DOHH2 (cell line): ENCODE measurements around the gene ABHD12B.

Experiments
- H3F3A ChIP-seq: fragments of 200-600 bp; sonication (generic), shearing (Covaris generic); 2 replicates; pipeline ENCODE4 v1.6.0; 2016; ENCODE audit warnings: antibody characterized with exemption, mild to moderate bottlenecking; ENCODE audit not compliant: control insufficient read depth, insufficient read depth
- H3K27ac ChIP-seq: fragments of 200-600 bp; sonication (generic); 2 replicates; pipeline ENCODE4 v1.5.1; 2014; ENCODE audit warnings: low read depth, mild to moderate bottlenecking, low read length, moderate library complexity
- H3K27me3 ChIP-seq: fragments of 200-600 bp; sonication (generic); 2 replicates; pipeline ENCODE4 v1.6.1; 2014; ENCODE audit warnings: mild to moderate bottlenecking, low read length, mixed read lengths; ENCODE audit not compliant: control insufficient read depth
- H3K36me3 ChIP-seq: fragments of 200-600 bp; sonication (generic); 2 replicates; pipeline ENCODE4 v1.6.1; 2014; ENCODE audit warnings: mild to moderate bottlenecking, low read length, moderate library complexity, mixed read lengths; ENCODE audit not compliant: control insufficient read depth
- H3K4me1 ChIP-seq: fragments of 200-600 bp; sonication (generic); 2 replicates; pipeline ENCODE4 v1.6.1; 2014; ENCODE audit warnings: mild to moderate bottlenecking, low read length, mixed read lengths; ENCODE audit not compliant: control insufficient read depth
- H3K4me2 ChIP-seq: fragments of 200-600 bp; sonication (generic); 2 replicates; pipeline ENCODE4 v1.6.0; 2014; ENCODE audit warnings: mild to moderate bottlenecking, low read length, moderate library complexity
- H3K4me3 ChIP-seq: fragments of 200-600 bp; sonication (generic); 2 replicates; pipeline ENCODE4 v1.5.1; 2014; ENCODE audit warnings: mild to moderate bottlenecking, low read length, mixed read lengths
- H3K79me2 ChIP-seq: fragments of 200-600 bp; sonication (generic); 2 replicates; pipeline ENCODE4 v1.6.1; 2014; ENCODE audit warnings: mild to moderate bottlenecking, low read length, mixed read lengths; ENCODE audit not compliant: control insufficient read depth
- H3K9me2 ChIP-seq: fragments of 200-600 bp; sonication (generic); replicated peaks from 2 replicates; pipeline ENCODE4 v1.6.1; 2014; ENCODE audit warnings: mild to moderate bottlenecking, low read length, mixed read lengths; ENCODE audit not compliant: control insufficient read depth
- H3K9me3 ChIP-seq: fragments of 200-600 bp; sonication (generic); 2 replicates; pipeline ENCODE4 v1.6.1; 2014; ENCODE audit warnings: antibody characterized with exemption, low read length, mixed read lengths; ENCODE audit not compliant: control insufficient read depth, insufficient read depth
- H4K20me1 ChIP-seq: fragments of 200-600 bp; sonication (generic); 2 replicates; pipeline ENCODE4 v1.6.0; 2014; ENCODE audit warnings: low read depth, mild to moderate bottlenecking, antibody characterized with exemption, low read length, moderate library complexity; ENCODE audit not compliant: control insufficient read depth, insufficient read depth
- CTCF ChIP-seq: fragments of 200-600 bp; sonication (generic); IDR thresholded peaks from one replicate; pipeline ENCODE4 v1.5.1; 2014; ENCODE audit warnings: antibody characterized with exemption, mild to moderate bottlenecking, low read depth, low read length; ENCODE audit not compliant: poor library complexity, severe bottlenecking
- EZH2phosphoT487 ChIP-seq: fragments of 200-600 bp; sonication (generic); IDR thresholded peaks from 2 replicates; pipeline ENCODE4 v1.6.1; 2017; ENCODE audit warnings: borderline replicate concordance, mild to moderate bottlenecking, antibody characterized with exemption, low read length, moderate library complexity, mixed read lengths

Gene ABHD12B

GRCh38 chr14:50837271-50837670, 34.6 kb upstream of the ABHD12B start:
- Histone ChIP-seq H4K20me1 (no peaks in the 10 kb centered on the region), H3K4me2 (no peak overlapping the region), H3K36me3 (no peaks in the 10 kb centered on the region), H3K4me1 (peaks cover 9% of the 10 kb centered on the region), H3K27me3 (no peaks in the 10 kb centered on the region), H3K27ac (no peak overlapping the region), H3F3A (no peaks in the 10 kb centered on the region), H3K9me3 (no peaks in the 10 kb centered on the region), H3K4me3 (no peak overlapping the region), H3K79me2 (no peaks in the 10 kb centered on the region), H3K9me2 (no peaks in the 10 kb centered on the region)
- TF ChIP-seq CTCF (no peak), EZH2phosphoT487 (no peak)

- no peaks in the 10 kb centered on the region for H3K36me3 ChIP-seq
- H3K27me3 ChIP-seq: no peaks in the 10 kb centered on the region
- no peaks in the 10 kb centered on the region for H3K79me2 ChIP-seq
- no peaks in the 10 kb centered on the region for H4K20me1 ChIP-seq
- H3K4me3 ChIP-seq: no peak overlapping the region
- no peak overlapping the region for H3K4me2 ChIP-seq
- H3K4me1 ChIP-seq: peaks cover 9% of the 10 kb centered on the region
- H3F3A ChIP-seq: no peaks in the 10 kb centered on the region
- H3K9me3 ChIP-seq: no peaks in the 10 kb centered on the region
- TF ChIP-seq CTCF: no peak
- TF ChIP-seq EZH2phosphoT487: no peak
- no peaks in the 10 kb centered on the region for H3K9me2 ChIP-seq
- H3K27ac ChIP-seq: no peak overlapping the region
These were observed 33.9 kb upstream of the ABHD12B start for GRCh38 chr14:50837850-50838470.

GRCh38 chr14:50839048-50839447, 32.8 kb upstream of the ABHD12B start:
- no peaks in the 10 kb centered on the region for H4K20me1 ChIP-seq
- H3K36me3 ChIP-seq: no peaks in the 10 kb centered on the region
- no peaks in the 10 kb centered on the region for H3F3A ChIP-seq
- H3K79me2 ChIP-seq: no peaks in the 10 kb centered on the region
- no peak overlapping the region for H3K4me3 ChIP-seq
- no peak overlapping the region for H3K27ac ChIP-seq
- H3K4me2 ChIP-seq: no peak overlapping the region
- no peaks in the 10 kb centered on the region for H3K27me3 ChIP-seq
- H3K4me1 ChIP-seq: peaks cover 9% of the 10 kb centered on the region
- H3K9me2 ChIP-seq: no peaks in the 10 kb centered on the region
- H3K9me3 ChIP-seq: no peaks in the 10 kb centered on the region
- TF ChIP-seq EZH2phosphoT487 (no peak), CTCF (no peak)
